HG03045 (cell line): ENCODE results near the gene ZNF226.
A peak's percentile ranks its signal among the peaks of the same experiment; 100 is the strongest.
"Not testable (repeated sequence)": the region's sequence is repeated elsewhere in the genome, so short reads cannot be mapped to it uniquely, and the experiment has no call there.

Experiments used
- ATAC-seq: cut with Tn5 transposase; IDR thresholded peaks from one replicate; pipeline ENCODE4 v1.9.1; 2021; ENCODE audit warnings: mild to moderate bottlenecking, moderate library complexity; ENCODE audit not compliant: unreplicated experiment

ZNF226 gene

DNA sequence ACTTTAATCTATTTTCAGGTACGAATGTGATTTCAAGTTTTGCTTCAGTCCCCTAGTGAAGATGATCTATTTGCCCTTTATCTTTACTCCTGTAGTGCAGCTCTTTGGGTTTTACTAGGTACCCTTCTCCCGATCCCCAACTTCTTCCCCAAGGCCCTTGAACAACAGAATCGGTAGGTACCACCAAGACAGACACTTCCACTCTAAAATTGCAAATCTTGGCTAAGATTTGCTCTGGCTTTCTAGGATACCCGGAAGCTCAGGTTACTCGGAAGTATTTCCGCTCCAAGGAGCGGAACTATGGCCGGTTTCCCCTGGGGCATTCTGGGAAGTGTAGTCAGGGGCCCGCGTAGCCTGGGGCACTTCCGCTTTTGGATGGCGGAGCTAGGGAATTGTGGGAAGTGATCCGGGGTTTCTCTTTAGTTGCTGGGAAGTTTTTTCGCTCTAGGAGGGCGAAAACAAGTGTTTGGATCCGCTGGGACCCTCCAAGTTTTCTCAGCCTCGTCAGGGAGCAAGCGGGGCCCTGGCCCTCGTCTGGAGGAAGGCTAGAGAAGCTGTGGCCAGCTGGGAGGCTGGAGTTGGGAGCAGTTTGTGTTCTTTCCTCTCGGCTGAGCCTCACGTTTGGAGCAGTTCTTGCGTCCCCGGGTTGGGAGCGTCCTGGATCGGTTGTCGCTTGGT is 42.4 kb downstream of the ZNF226 start:
- ATAC-seq: peak; percentile 90

GRCh38 chr19:44212250-44212865 is 47.5 kb downstream of the ZNF226 start, which contains the start of gene ZNF227:
Gene ZNF227 (plus strand): TSS chr19:44212532. CDS start chr19:44217793, 5,261 bp downstream.
- peak; percentile 81 for ATAC-seq

DNA sequence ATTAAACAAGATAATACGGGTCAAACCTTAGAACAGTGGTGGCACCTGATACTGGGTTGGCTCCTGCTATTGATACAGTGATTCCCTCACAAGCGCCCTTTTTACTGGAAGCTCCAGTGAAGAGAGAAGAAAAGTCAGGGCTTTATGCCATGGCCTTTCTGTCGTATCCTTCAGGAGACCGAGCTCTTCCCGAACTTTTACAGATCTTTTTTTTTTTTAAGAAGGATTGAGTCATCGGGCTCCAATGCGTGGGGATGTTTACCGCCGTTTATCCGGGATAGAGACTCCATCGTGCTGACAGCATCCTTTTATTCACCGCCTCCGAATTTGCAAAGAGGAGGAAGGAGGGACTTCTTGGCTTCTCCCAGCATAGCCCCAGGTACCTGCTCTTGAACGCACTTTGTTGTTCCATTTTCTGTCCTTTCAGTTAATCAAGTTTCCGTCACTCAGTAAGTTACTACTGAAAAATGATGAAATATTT is 48.0 kb downstream of the ZNF226 start:
- no peak for ATAC-seq

GRCh38 chr19:44219926-44220325 is 55.0 kb downstream of the ZNF226 start:
- ATAC-seq: not testable (repeated sequence)

GRCh38 chr19:44220761-44221160 is 55.9 kb downstream of the ZNF226 start:
- ATAC-seq: not testable (repeated sequence)

- not testable (repeated sequence) for ATAC-seq
Measured at GRCh38 chr19:44221291-44221690, 56.4 kb downstream of the ZNF226 start.
